Erythroblast (primary cell): Measurements from ENCODE around the gene TTC21A.

Source experiments
- GATA1 ChIP-seq: IDR thresholded peaks from 2 replicates; pipeline ENCODE4 v1.6.1; 2011; ENCODE audit warnings: low read depth, mild to moderate bottlenecking, control low read depth, low read length, moderate library complexity
- POLR2A ChIP-seq: IDR thresholded peaks from 2 replicates; pipeline ENCODE4 v1.6.1; 2011; ENCODE audit warnings: mild to moderate bottlenecking, low read length

DNA sequence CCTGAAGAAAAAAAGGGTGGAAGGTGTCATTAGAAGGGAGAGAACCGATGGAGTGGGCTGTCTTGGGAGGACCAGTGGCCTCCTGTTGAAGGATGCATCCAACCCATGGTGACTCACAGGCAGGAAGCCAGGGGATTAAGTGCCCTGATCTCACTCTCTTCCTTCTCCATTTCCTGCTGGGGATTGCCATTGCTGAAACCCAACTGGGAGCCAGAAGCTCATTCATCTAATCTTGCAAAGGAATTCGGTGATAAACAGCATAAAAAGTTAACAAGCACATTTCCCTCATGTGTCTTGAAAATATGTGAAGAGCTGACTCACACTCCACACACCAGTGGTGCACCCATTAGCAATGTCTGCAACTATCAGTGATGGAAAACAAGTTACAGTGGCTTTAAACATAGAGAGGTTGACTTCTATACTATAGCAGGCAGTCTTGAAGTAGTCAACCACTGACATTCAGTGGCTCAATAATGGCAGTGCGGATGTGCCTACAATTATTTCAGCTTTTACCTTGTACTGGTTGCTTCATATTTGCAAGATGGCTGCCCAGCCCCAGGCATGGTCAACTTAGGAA lies 58.7 kb downstream of the TTC21A start:
- no peak for TF ChIP-seq POLR2A
- no peak for TF ChIP-seq GATA1
